HL-60/S4 treated with retinoic acid at 250 ng/mL for 4 days and 3 days (cell line): ENCODE results near the gene MAST2.

Experiments
- in situ Hi-C: fragments of 300-500 bp; cut with MboI; formaldehyde crosslinking; loops from 2 replicates; pipeline ENCODE4 v1.7.0; 2022; ENCODE audit warnings: low sequenced_read_pairs

Gene MAST2

DNA sequence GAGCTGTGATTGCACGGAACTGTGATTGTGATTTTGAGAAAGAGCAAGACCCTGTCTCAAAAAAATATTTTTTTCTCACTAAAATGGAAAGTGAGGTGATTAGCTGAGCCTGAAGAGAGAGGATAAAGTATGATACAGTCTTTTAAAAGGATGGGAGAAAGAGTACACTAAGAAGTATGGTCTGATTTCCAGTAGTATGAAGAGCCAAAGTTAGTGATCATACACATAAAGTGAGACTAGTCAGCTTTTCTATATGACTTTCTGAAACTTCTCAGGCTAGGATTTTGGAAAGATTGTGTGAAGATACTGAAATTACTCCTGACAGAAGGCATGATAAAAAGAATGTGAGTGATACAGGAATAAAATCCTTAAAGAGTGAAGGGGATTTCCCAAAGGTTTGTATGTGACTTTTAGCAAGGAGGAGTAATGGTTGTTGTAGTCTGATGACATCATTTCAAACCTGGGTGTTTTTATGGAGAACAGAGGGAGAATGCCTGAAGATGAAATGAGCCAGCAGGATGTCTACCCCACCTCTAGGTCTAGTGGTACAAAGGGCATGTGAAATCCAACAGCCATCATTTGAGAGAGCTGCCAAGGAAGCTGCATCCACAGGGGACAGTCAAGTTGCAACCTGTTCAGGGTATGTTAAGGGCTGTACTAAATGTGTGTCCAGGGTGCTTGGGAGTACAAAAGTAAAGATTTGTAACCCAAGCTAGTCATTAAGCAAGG, 171.3 kb downstream of the MAST2 start:
- in situ Hi-C loops = no loop called here

DNA sequence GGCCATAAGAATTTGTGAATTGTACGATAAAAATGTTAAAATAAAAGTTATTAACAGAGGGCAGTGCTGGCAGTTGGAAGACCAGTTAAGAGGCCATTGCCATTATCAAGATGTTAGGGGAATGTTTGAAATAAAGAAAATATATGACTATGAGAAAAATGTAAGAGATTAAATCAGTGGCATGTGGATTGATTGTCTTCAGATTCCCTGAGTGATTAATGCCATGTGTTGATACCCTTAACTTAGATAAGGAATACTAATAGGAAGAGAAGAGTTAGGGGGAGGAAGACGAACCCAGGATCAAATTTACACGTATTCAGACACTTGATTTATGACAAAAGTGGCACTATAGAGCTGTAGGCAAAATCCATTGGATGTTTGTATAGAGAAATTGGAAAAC, 173.2 kb downstream of the MAST2 start:
- in situ Hi-C loops = no loop called here

DNA sequence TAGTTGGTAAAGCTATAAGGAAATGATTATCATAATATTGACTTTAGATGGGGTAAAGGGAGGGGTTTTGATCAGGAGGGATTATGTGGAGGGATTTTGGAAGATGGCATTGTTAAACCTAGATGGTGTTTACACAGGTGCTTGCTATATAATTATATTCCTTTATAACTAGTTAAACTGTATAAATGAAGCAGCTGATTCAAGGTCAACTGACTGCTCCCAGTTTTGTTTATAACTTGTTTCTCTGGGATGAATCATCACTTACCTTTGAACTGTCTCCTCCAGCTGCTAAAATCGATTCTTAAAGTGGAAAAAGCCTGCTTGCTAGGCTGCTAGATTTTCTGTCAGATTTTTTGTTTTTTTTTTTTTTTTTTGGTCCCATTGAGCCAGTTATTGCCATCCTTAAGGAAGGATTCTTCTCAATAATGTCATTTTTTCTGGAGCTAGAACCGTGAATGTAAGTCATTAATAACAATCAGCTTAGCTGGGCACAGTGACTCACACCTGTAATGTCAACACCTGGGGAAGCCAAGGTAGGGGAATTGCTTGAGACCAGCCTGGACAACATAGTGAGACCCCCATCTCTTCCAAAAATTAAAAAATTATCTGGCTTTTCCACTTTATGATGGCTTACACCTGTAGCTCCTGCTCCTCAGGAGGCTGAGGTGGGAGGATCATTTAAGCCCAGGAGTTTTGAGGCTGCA, 175.8 kb downstream of the MAST2 start:
- in situ Hi-C loops = no loop called here

DNA sequence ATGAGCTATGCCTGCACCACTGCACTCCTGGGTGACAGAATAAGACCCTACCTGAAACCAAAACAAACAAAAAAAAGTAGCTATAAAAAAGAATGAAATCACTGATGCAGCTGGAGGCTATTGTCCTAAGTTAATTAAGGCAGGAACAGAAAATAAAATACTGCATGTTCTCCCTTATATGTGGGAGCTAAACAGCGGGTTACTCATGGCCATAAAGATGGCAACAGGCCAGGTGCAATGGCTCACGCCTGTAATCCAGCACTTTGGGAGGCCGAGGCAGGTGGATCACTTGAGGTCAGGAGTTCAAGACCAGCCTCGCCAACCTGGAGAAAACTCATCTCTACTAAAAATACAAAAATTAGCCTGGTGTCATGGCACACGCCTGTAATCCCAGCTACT, 176.4 kb downstream of the MAST2 start:
- in situ Hi-C loops = no loop called here

DNA sequence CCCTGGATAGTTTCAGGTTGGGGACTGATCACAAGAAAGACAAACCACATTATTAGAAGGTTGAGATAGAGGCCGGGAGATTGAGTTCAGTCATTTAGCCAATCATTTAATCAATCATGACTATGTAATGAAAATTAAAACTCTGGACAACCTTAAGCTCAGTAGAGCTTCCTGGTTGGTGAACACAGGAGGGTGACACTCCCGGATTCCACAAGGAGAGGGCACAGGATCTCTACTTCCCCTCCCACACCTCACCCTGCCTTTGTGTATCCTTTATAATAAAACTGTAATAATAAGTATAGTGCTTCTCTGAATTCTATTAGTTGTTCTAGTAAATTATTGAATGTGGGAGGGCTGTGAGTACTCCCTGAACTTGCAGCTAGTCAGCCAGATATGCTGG, 178.9 kb downstream of the MAST2 start:
- in situ Hi-C loops = no loop called here

DNA sequence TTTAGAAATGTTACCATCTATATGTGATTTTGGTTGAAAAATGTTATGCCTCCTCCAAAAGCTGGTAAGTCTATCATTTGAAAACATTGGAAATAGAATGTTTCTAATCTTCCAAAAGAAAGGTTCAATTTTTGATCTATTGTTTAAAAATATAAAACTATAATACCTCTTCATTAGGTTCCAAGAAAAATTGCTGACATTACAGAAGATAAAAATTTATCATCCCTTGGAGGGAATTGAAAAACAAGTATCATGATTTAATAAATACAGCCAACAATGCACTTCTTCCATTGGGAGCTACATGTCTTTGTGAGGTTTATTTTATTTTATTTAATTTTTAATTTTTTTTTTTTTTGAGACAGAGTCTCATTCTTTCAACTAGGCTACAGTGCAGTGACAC, 180.6 kb downstream of the MAST2 start:
- in situ Hi-C loops = no loop called here

DNA sequence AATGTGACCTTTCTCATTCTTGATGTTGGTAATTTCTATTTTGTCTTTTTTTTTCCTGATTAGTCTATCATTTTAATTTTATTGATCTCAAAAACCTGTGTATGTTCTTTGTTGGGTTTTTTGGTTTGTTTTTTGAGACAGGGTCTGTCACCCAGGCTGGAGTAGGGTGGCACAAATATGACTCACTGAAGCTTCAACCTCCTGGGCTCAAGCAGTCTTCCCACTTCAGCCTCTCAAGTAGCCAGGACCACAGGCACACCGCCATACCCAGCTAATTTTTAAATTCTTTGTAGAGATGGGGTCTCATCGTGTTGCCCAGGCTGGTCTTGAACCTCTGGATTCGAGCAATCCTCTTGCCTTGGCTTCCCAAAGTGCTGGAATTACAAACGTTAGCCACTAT, 183.8 kb downstream of the MAST2 start:
- in situ Hi-C loops = no loop called here

DNA sequence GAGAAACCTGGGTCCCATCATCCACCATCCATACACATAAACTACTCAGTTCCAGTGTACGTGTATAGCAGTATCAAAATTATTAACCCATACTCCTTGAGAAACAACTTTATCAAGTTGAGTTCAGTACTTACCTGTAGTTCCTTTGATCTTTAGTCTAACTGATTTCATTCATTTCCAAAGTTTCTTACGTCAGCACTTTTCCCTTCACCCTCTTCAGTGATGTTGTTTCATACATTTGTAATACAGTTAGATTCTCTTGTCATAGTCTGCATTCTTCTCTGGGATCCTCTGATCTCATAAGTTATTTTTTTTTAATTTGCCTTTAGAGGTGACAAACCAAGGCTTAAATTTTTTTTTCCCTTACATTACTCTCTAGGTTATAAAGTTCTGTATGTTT, 185.8 kb downstream of the MAST2 start:
- in situ Hi-C loops = no loop called here

DNA sequence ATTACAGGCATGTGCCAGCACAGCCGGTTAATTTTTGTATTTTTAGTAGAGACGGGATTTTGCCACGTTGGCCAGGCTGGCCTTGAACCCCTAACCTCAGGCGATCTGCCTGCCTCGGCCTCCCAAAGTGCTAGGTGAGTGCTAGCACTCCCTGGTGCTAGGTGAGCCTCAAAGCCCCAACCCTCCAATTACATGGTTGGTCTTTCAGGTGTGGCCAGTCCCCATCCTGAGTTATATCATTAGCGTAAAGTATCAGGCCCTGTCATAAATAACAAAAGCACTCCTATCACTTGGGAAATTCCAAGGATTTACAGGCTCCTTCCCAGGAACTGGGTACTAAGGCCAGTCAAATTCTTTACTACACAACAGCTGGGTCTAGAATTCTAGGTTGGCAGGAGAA, 191.0 kb downstream of the MAST2 start:
- in situ Hi-C loops = no loop called here

DNA sequence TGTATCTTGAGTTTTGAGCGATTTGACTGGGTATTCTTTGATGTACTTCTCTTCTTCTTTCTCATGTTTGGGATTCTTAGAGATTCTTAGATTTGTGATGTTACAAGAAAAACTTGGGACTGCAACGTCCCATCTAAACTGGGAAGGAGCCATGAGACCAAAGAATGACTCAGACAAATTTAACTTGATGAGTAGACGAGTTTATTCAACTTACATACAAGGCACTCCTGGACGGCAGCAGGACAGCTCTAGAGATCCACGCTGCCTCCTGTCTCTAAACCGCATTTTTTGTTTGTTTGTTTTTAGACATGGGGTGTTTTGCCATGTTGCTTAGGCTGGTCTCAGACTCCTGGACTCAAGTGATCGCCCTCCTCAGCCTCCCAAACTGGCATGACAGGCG, 191.9 kb downstream of the MAST2 start:
- in situ Hi-C loops = no loop called here

DNA sequence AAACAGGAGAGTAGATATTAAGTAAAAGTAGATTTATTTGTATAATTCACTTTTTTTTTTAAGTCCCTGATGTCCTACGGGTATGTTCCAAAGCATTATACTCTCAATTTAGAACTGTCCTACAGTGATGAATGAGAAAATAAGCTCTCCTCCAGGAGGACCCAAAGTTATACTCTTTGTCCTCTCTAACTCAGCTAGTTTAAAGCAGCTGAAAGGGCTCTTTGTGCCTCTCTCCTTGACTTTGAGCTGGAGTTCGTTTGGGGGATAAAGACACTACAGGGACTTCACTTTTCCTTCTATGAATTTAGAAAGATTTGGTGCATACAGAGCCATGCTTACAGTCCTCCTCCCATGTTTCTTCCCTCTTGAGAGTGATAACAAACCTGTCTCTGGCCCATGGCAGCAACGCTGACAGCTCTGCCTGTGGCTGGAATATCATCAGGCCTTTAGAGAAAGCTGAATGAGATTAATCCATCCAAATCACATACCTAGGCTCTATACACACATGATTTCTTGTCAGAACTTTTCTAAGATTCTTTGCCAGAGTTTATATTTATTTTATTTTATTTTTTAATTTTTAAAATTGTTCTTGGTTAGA, 194.7 kb downstream of the MAST2 start:
- in situ Hi-C loops = no loop called here

DNA sequence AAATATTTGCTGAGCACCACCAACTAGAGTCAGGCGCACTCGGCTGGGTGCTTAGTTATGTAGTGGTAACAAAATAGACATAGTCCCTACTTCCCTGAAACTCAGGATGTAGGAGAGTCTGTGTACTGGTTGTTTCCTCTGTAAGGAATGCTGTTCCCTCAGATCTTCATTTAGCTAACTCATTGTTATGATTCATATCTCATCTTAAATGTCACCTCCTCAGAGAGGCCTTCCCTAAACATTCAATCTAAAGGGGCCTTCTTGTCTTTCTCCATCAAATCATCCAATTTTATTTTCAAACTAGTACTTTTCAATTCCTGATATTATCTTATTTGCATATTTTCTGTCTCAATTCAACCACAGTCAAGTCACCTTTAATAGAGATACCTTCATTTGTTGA, 196.1 kb downstream of the MAST2 start:
- in situ Hi-C loops = no loop called here

DNA sequence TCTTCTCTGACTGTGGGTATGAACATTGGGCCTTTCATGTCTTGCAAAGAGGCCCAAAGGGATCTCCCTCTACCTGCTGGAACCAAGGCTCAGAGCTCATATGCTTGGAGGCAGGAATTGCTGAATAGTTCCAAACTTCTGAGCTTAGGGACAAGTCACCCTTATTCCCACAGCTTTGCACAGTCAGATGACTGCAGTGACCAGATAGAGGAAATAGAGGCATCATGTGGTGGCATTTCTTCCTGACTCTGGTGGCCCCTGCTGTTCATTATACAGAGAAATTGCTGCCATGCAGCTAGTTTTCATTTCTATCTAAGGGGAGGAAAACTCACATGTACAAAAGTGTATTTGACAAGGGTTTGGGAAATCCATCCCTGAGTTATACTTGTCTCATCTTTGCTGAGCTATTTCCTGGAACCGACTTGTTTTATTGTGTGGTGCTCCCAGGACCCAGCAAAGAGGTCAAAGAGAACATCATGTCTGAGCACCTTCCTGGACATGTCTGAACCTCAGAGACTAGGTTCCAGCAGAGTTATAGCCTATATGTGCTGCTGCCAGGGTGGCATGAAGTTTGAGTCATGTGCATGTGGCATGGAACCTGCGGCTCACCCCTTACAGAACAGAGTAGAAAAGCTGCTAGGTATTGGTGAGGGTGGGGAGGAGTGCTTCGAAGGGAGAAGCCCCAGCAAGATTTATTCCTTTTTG, 197.8 kb downstream of the MAST2 start:
- in situ Hi-C loops = no loop called here

DNA sequence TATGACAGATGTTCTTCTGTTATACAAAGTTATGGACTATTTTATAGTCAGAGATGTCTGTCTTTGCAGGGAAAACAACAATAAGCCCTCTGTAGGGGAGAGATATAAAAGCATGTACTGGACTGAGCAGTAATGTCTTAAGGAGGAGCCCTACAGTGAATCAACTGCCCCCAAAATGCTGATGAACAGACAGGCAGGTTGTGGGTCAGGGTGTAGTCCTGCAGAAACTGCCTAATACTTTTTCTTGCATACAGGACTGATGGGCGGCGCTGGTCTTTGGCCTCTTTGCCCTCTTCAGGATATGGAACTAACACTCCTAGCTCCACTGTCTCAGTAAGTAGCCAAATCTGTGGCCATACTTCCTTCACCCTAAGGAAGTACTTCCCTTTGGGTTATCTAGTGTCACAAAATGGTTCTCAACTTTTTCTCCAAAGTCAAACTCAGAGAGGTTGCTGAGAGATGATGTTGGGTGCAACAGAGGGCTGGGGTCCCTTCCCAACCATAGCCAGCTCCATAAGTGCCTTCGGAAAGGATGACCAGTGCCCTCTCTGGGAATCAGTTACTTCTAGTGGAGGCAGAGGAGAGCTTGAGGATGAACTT, 199.2 kb downstream of the MAST2 start:
- in situ Hi-C loops = no loop called here

DNA sequence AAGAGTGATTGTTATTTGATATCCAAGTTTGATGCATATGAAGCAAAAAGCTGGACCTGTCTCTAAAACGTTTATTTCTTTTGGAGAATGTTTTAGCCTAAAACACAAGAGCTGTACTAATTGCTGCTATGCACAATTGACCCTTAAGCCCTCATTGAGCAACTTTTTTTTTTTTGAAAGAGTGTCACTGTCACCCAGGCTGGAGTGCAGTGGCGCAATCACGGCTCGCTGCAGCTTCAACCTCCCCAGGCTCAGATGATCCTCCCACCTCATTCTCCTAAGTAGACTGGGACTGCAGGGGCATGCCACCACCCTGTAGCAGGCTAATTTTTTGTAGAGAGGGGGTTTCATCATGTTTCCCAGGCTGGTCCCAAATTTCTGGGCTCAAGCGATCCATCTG, 199.9 kb downstream of the MAST2 start:
- in situ Hi-C loops = no loop called here

DNA sequence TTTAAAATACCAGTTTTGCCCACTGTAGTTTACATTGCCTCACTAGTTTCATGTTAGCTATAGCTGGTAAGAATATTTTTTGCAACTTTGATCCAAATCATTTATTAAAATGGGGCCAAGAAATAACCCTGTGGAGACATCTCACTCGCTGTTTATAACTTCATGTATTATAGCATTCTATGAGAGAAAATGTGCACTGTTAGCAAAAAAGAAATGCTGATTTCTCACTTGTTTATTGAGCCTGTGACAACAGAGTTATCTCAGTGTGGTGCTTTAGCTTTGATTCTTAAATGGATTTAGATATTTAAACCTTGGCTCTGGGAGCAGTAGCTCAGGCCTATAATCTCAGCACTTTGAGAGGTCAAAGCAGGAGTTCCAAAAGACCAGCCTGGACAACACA, 201.1 kb downstream of the MAST2 start:
- in situ Hi-C loops = no loop called here

DNA sequence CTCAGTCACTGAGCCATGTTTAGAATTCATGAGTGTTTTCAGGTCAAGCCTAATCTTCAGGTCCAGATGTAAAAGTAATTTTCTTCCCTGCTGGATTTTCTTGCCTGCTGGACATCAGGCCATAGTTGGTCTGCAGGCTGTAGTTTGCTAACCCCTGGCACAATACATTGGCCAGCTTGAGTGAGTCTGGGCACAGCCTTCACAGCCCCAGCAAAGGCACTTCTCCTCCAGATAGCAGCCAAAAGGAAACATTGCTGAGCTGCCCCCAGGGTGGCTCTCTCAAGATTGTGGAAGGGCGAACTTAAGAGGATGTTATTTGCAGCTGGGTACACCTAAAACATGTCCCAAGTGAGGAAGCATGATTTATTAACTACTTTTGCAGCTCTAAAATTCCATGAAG, 202.2 kb downstream of the MAST2 start:
- in situ Hi-C loops = no loop called here

DNA sequence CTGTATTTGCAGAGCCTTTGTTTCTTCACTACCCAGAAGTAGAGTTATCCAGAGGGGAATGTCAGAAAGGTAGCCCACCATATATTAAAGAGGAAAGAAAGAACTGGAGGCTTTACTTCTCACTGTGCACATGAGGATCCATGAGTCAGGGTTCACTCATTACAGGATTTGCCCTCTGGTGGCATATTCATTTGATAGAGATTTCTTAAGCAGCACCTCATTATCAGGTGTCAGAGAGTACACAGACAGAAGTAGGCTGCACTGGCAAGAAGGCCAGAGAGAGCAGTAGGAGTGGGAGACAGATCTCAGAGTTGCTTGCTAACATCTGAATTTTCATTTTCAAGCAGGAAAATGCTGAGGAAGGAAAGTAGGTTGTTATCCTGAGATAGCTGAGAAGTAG, 205.2 kb downstream of the MAST2 start:
- in situ Hi-C loops = no loop called here

DNA sequence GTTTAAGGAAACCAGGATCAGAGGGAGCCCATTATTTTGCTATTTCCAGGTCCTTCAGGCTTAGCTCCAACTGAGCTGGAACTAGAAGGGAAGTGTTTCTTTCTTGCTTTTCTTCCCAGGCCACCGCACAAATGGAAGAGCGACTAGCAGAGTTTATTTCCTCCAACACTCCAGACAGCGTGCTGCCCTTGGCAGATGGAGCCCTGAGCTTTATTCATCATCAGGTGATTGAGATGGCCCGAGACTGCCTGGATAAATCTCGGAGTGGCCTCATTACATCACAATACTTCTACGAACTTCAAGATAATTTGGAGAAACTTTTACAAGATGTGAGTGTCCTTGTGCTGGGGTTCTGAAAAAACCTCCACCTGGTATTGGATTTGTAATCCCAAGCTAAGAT, 207.2 kb downstream of the MAST2 start:
- in situ Hi-C loops = no loop called here

DNA sequence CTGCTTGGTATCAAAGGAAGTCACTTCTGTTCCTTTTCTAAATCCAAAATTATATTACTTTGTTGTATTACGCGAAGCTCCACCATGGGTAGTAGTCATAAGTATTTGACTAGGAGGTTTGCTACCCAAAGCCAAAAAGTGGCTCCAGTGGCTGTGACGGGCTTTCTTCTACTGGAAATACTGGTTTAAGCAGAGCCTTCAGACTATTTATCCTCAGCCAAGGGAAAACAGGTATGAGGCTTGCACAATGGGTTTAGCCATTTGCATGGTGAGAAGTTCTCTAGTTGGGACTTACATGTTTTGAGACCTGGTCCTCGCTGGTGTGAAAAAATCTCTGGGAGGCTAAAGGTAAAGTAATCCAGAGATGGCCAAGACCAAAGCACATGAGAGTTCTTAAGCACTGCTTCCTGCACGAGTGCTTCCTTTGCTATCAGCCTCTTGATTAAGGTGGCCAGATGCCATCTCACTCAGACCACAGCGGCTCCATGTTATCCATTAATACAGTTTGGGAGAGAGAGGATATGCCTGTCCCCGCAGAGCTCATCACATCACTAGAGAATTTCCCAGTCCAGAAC, 207.8 kb downstream of the MAST2 start:
- in situ Hi-C loops = no loop called here

DNA sequence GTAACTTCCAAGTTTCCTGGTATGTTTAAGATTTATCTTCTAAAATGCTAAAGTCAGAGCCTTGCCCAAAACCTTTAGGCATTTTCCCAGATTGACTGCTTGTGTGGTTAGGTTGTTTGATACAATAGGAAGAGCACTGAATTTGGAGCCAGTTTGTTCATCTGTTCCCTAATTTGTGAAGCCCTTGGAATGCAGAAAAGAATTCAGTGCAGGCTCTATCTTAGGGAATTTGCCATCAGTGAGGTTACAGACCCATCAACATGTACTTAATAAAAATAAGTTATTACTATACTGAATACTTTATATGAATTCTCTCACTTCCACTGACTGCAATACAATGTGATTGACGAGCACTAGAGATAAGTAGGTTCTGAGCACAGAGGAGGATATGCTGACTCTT, 208.8 kb downstream of the MAST2 start:
- in situ Hi-C loops = no loop called here
